GM04504 (cell line): Measurements from ENCODE around the gene SCAMP4.

Experiments
- DNase-seq: peaks from one replicate; pipeline ENCODE4 v3.0.0-alpha.2; 2012; ENCODE audit warnings: low read depth

Gene SCAMP4

GRCh38 chr19:1957562-1958248 lies 52.5 kb downstream of the SCAMP4 start:
- DNase-seq: no peak

GRCh38 chr19:1959928-1960589 lies 54.9 kb downstream of the SCAMP4 start:
- DNase-seq: no peak

- DNase-seq: no peak
These were observed 56.0 kb downstream of the SCAMP4 start for GRCh38 chr19:1961000-1961883.

GRCh38 chr19:1962674-1963073 lies 57.5 kb downstream of the SCAMP4 start:
- no peak for DNase-seq

DNA sequence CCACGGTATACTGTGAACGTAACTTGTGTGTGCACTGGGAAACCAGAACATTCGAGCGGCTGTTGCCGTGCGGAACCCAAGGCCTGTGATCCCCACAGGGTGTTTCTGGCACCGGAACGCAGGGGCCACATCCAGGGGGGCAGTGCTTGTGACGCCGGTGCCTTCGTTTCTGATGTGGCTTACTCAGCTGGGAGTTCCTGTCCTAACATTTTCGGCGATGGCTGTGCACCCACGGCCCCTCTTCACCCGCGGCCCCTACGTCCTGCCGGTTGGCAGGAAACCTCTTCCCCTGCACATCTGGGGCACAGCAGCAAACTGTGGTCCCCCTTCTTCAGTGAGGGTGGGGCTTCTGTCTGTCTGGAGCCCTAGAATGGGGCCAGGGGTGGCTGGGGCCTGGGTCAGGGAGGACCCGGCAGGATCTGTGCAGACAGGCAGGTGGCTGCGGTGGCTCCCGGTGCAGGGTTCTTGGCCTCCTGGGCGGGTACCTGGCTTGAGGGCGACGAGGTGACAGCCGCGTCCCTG lies 61.9 kb downstream of the SCAMP4 start:
- no peak for DNase-seq

DNA sequence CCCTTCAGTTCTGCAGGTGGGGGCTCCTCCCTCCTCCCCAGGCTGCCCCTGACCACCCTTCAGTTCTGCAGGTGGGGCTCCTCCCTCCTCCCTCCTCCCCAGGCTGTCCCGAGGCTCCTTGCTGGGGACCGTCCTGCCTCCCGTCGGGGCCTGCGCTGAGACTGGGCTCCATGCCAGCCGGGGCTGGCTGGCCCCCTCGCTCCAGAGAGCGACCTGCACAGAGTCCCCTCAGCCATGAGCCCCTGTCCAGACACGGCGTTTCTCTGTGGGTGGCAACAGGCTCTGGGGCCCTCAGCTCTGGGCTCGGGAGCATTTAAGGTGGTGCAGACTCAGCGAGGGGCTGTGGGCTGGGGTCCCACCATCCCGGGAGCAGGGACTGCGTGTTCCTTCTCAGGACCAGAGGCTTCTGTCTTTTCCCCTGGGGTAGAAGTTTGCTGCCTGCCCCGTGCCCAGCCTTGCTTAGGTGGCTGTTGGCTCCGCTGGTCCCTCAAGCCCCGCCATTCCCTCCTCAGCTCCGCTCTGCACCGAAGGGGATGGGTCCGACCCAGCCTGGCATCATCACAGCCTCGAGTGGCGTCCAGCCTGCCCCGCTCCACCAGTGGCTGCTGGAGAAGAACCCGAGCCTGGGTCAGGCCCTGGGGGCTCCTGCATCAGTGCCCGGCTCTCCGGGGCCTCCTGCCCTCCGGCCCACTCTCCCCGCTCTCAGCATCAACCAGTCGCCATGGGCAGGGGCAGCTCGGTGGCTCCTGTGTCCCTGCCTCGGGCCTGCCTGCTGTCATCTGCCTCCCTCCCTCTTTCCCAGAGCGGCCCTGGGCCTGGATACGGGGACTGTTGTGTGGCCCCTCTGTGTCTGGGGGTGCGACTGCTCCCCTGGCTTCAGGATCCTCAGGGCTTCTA lies 63.3 kb downstream of the SCAMP4 start:
- DNase-seq: no peak

DNA sequence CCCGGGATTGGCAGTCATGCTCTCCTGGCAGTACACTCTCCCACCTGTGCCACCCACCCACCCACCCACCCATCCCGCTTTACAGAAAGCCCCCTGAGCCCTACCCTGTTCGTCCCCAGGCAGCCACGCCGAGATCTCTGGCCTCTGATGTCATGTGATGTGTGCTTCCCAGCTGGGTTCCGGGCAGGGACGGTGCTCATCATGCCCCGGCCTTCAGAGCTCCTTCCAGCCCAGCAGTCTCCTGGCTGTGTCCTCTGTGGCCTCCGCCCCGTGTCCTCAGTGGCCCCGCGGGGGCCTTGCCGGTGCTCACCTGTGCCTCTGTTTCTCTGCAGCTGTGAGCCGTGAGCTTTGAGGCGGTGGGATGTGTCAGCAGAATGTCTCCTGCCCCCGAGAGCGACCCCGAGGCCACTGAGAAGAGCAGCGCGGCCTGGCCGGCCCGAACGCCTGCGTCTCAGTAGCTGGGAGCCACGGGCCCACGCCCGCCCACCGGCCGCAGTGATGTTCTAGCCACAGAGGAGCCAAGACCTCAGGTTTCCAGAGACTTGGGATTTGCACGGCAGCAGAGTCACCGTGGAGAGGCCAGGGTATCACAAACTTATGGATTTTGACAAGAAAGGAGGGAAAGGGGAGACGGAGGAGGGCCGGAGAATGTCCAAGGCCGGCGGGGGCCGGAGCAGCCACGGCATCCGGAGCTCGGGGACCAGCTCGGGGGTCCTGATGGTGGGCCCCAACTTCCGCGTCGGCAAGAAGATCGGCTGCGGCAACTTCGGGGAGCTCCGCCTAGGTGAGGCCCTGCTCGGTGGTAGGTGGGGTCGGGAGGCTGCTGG lies 64.2 kb downstream of the SCAMP4 start:
- DNase-seq: no peak

GRCh38 chr19:1970003-1970805 lies 65.0 kb downstream of the SCAMP4 start:
- DNase-seq: no peak

DNA sequence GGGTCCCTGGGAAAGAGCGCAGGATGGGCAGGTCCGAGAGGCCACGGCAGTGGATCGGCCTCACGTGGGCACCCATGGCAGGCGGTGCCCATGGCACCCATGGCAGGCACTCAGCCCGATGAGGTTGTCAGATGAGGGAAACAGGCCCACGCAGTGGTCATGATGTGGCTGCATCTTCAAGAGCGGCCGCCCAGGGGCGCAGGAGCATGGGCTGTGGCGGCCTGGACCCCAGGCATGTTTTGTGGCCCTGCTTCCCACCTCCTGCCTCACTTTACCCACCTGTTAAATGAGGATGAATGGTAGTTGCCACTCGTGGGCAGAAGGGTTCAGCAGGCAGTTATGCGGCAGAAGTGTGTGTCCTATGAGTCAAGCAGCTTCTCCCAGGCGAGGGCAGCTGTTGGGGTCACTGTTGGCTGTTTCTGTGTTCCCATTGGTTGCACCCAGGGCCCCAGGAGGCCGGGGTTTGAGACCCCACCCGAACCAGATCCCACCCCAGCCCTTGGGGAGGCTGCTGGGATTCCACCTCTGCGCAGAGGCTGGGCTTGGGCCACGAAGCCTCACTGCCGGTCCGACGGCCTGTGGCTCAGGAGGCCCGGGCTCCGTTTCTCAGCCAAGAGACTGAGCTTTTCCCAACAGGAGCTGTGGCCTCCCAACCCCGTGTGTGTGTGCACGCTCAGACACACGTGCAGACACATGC lies 65.8 kb downstream of the SCAMP4 start:
- DNase-seq: no peak

DNA sequence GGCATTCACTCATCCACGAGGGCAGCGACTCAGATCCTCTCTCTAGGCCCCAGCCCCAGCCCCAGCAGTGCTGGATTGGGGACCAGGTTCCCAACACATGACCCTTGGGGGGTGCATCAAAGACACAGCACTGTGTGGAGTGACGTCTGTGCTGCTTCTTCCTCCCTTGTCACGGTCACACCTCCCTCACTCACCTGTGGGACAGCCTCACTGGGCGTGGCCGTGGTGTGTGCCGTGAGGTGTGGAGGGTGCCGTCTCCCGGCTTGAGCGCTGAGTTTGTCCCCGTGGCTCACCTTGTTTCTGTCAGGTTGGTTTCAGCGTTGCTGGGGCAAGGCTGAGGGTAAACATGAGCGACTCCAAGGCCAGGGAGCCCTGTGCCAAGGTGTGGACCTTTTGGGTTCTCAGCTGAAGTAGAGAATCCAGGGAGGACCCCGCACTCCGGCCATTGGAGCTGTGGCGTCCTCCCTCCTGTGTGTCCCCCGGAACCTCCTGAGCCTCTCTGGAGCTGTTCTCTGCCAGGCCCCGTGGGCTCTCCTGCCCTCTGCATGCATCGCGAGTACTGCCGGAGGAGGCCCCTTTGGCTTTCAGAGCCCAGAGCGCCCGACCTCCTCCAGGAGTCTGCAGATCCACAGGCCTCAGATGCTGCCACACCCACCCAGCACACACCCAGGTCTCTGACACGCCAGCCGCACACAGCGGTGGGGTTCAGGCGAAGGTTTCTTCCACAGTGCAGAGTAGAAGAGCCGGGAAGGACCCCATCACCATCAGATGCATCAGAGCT lies 69.4 kb downstream of the SCAMP4 start:
- no peak for DNase-seq

DNA sequence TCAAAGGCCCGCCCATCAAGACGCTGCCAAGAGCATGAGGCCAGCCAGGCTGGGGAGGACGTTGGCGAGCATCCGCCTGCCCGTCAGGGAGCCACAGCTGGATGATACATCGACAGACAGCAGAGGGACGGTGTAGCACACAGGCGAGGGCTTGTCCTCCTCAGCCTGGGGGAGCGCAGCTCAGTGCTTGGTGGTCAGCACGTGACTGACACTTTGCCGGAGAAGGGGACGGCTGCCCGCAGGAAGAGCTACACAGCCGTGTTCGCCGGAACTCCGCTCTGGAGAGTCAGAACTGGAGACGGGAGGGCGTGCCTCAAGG lies 69.9 kb downstream of the SCAMP4 start:
- DNase-seq: no peak
